ENCODE measurements around the gene DDI2.

DNA sequence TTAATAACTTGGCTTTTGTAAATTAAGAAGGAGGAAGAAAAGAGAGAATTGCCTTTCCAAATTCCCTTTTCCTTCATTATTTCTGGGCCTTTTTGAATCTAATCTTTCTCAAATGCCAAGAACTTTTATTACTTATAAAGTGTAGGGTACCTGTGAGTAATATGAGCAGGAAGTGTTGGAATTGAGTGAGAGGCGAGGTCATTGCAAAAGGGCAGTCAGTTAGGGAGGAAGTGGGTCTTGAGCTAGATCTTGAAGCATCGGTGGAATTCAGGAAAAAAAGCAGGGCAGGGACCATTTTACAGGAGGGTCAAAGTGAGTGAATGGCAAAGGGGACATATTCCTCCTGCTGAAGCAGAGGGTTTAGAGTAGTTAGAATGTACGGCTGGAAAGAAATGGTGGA is 23.4 kb downstream of the DDI2 start:
- no peak for TF ChIP-seq GATA2 (IDR thresholded peaks at IDR 0.05; ENCODE audit: low read depth, low read length)
- no peak for TF ChIP-seq GATA3 (IDR thresholded peaks at IDR 0.05; ENCODE audit: low read depth, low read length)

Measured in SH-SY5Y (cell line).